Mesendoderm (in vitro differentiated cells): ENCODE measurements around the gene PTDSS2. TPM values are rescaled to one million over a fixed set of nuclear protein-coding genes. Genes with fewer than 3 reads are reported as not detected.

Experiments used
- small RNA-seq: library from polyadenylated mRNA; stranded (forward); fragments of <200 nt; extraction: miRNeasy Mini kit (QIAGEN cat#:217004); gene quantifications from one replicate; pipeline ENCODE3, GENCODE V24; 2013; ENCODE audit not compliant: insufficient read depth

Gene PTDSS2

Small RNA genes within 50 kb of the gene (small RNA-seq; reads per million reads assigned to genes)
- gene RN7SL838P, result not detected
